Body of pancreas (tissue), 4 donors: ENCODE results near the gene ASAP2.

Source experiments
- CTCF ChIP-seq, 7 experiments: fragments of 450-650 bp in 4 of 7; fragments of 200-600 bp in 3 of 7; sonication (generic) in 3 of 7; IDR thresholded peaks; one replicate each; pipeline ENCODE4 v1.5.1; 2016 to 2019; ENCODE audit warnings: antibody characterized with exemption in 7 of 7
- POLR2A ChIP-seq, 3 donors: fragments of 450-650 bp; IDR thresholded peaks; one replicate each; pipeline ENCODE4 v1.6.1; 2016; ENCODE audit warnings: antibody characterized with exemption in 3 of 3, mild to moderate bottlenecking in 2 of 3

- TF ChIP-seq POLR2A (IDR thresholded peaks at IDR 0.05): no peak
- TF ChIP-seq CTCF (IDR thresholded peaks at IDR 0.05): no peak
These were observed 185.5 kb downstream of the ASAP2 start for GRCh38 chr2:9391961-9392720.
